ENCODE data around the gene OR10A5.
"Not testable (repeated sequence)": the region's sequence is repeated elsewhere in the genome, so short reads cannot be mapped to it uniquely, and the experiment has no call there.

OR10A5 gene, protein sequence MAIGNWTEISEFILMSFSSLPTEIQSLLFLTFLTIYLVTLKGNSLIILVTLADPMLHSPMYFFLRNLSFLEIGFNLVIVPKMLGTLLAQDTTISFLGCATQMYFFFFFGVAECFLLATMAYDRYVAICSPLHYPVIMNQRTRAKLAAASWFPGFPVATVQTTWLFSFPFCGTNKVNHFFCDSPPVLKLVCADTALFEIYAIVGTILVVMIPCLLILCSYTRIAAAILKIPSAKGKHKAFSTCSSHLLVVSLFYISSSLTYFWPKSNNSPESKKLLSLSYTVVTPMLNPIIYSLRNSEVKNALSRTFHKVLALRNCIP

DNA sequence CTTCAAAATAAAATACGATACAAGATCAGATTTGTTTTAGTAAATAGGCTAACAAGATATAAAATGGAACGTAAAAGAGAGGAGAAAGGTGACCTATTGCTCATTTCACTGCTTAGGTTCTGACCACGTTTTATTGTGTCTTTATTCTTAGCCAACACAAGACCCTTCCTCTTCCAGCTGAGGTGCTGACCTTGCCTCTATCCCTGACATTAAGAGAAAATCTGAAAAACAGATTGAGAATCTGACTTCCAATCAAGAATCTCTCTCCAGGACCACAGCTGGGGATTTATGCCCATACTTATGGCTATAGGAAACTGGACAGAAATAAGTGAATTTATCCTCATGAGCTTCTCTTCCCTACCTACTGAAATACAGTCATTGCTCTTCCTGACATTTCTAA lies at the start of gene OR10A5:
Gene OR10A5 (plus strand): TSS at position 301 of the 400 bp plus-strand sequence. CDS start 0 bp downstream, at position 301.
- DNase-seq, result no peak

- DNase-seq, result no peak
These were observed 46.1 kb upstream of the OR10A5 start, which contains the start of gene OR6A2 for GRCh38 chr11:6799402-6799801. Gene OR6A2, minus strand, starts transcription at chr11:6799689. Its CDS starts 3,981 bp downstream, at chr11:6795708.

GRCh38 chr11:6801075-6801474 lies 44.4 kb upstream of the OR10A5 start:
- DNase-seq, result not testable (repeated sequence)

GRCh38 chr11:6812390-6813005 lies 33.0 kb upstream of the OR10A5 start:
- DNase-seq, result peak in 3 of 58 donors; percentile 1 to 5 (median 3)

DNA sequence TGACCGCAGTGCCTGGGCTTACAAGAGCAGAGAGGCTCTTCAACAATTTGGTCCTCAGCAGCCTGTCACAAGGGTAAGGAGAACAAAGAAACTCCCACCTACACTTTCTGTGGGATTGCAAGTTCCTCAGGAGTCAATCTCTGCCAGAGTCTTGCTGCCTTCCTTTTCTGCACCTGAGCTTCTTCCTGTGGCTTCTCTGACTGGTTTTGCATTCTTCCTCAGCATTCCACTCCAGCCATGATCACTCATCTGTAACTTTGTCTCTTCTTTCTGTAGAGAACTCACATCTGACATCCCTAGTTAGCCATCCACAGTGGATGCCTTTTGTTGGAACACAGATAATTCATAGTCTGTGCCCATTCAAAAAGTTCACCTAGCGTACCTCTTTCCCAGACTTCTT lies 31.8 kb upstream of the OR10A5 start:
- DNase-seq, result no peak

- no peak for DNase-seq
These were observed 27.8 kb upstream of the OR10A5 start for GRCh38 chr11:6817694-6818093.

DNA sequence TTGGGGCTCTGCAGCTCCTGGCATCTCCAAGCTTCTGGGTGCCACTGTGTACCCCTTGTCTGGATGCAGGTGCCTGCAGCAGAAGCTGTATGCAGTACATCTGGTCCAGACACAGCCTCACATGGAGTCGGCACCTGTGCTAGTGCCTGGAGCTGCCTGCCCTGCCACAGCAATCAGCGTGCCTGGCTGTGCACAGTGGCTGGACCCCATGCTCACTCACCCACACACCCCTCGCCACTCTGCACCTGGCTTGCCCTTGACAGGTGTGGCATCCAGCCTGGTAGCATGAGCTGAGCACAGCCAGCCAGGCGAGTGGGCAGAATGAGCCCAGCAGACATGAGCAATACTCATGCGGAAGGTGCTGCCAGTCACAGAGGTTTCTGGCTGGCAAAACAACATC lies 26.5 kb upstream of the OR10A5 start:
- DNase-seq, result no peak

GRCh38 chr11:6824136-6824823 lies 21.2 kb upstream of the OR10A5 start:
- DNase-seq, result no peak

DNA sequence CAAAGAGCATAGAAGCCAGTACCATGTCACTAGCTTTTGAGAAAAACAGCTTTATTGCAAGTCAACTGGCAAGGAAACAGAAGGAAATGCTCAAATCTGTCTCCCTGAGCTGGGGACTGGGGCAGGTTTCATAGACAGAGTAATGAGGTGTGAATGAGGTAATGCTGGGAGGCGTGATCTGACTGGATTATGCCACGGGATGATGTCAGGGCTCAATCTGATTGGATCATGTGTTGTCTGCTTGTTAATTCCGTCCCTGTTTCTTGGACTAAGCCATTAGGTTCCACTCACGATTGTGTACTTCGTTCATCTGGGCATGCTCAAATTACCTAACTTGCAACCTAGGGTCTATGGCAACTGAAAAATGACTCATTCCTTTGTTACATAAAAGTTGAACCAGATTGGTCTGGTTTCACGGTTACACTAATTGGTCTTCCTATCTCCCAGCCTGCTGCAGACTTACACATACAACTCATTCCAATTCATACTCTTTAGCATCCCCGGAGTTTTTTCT lies 20.2 kb upstream of the OR10A5 start:
- DNase-seq, result no peak

DNA sequence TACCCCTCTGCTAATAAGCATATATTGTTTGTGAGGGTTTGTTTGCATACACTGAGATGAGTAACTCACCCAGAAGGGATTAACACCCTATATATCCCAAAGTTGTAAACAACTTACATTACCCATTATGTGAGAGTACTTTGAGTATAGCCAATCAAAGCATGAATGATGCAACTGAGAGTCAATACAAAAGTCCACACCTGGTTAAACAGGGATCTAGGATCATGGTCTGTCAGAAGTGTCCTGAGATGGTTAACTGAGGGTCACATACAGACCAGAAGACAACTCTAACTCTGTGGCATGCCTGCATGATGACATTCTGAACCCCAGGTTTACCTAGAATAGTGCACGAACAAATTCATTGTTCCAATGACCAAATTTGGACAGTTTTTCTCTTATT lies 17.4 kb upstream of the OR10A5 start:
- DNase-seq, result no peak

DNA sequence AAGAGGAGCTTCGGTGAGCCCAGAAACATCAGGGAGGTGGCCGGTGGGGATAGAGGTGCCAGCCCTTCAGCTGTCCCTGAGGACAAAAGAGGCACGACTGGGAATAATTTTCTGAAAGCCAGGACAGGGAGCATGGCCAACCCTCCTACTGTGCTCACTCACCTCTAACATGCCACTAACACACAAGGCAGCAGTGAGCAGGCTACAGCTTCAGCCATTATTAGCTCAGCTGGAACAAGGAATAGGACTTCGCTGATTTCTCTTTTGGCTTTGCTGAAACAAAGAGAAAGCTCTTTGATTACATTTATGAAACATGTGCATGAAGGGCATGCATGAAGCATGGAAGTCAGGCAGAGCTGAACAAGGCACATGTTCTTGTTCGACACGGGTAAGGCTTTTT lies 12.1 kb upstream of the OR10A5 start:
- no peak for DNase-seq

DNA sequence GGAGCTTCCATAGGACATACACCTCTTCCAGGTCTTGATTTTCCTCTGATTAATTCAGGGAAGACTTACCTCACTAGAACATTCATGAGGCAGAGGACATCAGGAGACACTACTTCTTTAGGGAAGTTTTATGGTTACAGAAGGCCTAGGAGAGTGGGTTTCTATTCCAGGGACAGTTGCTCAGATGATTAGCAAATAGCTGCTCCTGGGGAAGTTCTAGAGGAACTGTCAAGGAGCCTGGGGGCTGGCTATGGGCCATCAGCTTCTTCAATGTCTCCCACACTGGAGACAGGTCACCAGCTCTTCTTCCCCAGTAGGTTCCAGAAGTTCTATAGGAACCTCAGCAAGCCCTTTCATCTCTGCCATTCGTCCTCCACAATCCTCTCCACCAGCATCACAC lies 11.5 kb upstream of the OR10A5 start:
- DNase-seq, result no peak

DNA sequence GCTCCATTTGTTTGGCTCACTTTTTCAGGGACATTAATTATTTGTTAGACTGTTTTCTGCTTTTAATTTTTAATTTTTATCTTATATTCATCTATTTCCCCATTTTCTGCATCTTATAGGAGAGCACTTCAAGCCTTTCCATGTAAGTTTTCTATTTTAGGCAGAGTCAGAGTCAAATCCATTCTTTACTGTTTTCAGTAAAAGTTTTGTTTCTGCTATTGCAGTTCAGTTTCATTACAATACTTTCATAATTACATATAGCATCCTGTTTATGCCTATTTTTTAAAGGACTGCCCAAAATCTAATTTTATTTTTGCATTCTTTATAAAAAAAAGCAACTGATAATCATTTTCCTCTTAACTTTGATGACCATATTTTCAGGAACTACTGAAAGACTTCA lies 3.8 kb upstream of the OR10A5 start:
- DNase-seq, result no peak

GRCh38 chr11:6843670-6844069 lies 1.8 kb upstream of the OR10A5 start:
- DNase-seq, result no peak

DNA sequence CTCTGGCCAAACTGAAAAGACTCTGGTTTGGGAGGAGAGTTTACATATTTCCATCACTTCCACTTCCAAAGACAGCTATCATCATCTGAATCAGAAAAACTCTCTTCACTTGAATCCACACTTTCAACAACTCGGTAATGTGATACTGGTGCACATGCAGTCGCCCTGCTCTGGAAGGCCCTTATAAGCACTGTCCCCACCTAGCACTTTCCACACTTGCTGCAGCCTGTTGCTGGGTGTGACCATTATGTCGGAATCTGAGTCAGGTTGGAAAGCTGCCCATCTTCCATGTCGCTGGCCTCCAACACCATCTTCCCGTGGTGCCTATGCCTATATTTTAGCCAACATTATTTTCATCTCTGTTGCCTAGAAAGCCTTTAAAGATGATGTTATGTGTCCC lies 1.1 kb upstream of the OR10A5 start:
- DNase-seq, result no peak

DNA sequence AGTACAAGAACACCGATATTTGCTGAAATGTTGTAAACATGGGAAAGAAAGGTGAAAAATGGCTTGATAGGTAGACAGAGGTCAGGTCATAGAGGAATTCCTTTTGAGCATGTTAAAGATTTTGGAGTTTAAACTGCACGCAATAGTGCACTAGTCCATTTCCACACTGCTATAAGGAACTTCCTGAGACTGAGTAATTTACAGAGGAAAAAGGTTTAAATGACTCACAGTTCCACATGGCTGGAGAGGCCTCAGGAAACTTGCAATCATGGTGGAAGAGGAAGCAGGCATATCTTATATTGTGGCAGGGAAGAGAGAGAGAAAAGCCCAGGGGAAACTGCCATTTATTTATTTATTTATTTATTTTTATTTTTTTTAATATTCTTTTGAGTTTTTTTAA lies 5.0 kb downstream of the OR10A5 start:
- DNase-seq, result no peak

DNA sequence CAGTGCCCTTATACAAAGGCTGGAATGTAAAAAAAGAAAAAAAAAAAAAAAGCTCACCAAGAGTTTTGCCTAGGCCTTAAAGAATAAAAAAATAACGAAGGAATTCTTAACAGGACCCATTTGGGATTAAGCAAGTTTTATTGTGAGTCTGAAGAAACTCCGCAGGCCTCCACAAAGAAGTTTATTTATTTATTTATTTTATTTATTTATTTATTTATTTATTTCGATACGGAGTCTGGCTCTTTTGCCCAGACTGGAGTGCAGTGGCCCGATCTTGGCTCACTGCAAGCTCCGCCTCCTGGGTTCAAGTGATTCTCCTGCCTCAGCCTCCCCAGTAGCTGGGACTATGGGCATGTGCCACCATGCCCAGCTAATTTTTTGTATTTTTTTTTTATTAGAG lies 9.3 kb downstream of the OR10A5 start:
- not testable (repeated sequence) for DNase-seq

DNA sequence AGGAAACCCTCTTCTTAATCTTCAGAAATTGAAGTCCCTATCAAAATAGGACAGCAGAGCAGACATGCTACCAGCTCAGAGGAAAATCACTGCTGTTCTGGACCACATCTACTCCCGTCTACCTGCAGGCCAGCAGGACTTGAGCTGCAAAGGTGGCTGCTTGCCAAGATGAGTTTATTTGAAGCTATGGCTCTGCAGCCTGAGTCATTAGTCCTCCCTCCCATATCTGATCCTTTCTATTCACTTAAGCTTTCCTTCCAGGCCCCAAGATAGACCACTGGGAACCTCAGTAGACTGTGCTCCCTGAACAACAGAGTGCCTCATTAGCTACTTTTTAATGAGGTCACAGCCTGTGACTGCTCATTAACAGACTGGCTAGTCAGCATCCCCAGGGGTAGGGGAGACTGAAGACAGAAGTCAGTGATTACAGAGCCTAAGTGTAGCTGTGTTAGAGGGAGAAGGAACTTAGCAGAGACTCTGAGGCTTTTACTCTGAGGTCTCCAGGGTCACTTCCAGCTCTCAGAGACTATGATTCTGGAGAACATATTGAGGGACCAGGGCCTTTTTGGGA lies 10.6 kb downstream of the OR10A5 start:
- DNase-seq, result no peak

DNA sequence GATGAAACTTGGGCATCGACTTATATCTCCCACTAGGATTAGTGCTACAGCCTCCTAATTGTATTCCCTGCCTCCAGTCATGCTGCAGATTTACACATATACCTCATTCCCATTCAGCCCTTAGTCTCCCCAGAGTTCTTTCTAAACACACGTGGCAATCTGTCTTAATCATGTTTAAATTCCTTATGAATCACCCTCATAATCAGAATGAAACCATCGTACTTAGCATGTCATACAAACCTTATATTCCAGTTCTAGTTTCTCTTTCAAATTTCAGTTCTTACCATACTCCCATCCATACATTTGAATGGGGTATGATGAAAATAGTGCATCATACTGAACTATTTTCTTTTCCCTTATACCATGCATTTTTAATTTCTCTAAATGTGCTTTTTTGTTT lies 11.4 kb downstream of the OR10A5 start:
- no peak for DNase-seq

GRCh38 chr11:6862961-6863360 lies 17.5 kb downstream of the OR10A5 start, which contains the start of gene OR10A2:
Gene OR10A2, plus strand, starts transcription at chr11:6863057. Its CDS starts 6,698 bp downstream, at chr11:6869755.
- peak in 1 of 58 donors; percentile 6 for DNase-seq

DNA sequence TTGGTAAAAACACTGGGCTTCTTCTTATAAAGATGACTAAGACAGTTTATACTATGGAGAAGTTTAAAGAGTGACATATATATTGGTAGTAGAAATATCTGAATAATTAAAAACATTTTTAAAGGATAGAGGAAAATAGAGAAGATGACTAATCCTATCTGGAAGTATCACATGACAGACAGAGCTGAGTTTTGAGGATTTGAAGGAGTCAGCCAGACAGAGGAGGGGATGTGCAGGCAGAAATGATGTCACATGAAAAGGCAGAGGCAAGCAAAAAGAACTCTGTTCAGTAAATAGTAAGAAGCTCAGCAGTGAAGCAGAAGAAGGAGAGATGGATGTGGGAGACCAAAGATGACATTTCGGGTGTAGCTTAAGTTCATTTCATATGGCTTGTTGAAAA lies 19.0 kb downstream of the OR10A5 start:
- DNase-seq, result no peak

DNA sequence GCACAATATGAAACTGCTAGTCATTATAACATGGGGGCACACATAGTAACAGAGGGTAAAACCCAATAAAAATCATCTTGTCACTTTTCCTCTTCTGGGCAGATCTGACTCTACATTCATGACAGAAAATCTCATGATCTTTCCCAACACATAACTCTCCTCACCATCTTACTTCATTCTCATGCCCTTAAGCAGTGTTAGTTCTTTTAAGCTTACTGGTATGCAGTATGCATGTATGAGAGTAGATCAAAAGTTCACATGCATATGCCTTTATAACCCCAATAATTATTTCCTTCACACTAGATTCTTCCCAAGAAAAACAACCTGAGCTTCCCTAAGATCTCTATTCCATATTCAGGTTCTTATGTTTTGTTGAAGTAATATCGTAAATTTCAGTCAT lies 25.8 kb downstream of the OR10A5 start:
- no peak for DNase-seq

Data from anterior cingulate cortex (tissue), 58 donors.